NB4 (cell line): ENCODE results near the gene PGA4.

Source experiments
- DNase-seq: peaks from one replicate; pipeline ENCODE4 v3.0.0; 2010; ENCODE audit warnings: low read depth
- H3K4me3 ChIP-seq: one replicate; pipeline ENCODE4 v1.5.1; 2011; ENCODE audit warnings: mild to moderate bottlenecking, low read depth, low read length, moderate library complexity
- MYC ChIP-seq: IDR thresholded peaks from 2 replicates; pipeline ENCODE4 v1.6.1; 2011; ENCODE audit warnings: low read depth, low read length
- POLR2A ChIP-seq: IDR thresholded peaks from 2 replicates; pipeline ENCODE4 v1.6.1; 2011; ENCODE audit warnings: mild to moderate bottlenecking; ENCODE audit not compliant: insufficient read length; ENCODE audit errors: extremely low read depth
- TF ChIP-seq, protein P1 (sequence below): IDR thresholded peaks from one replicate; pipeline ENCODE4 v1.5.1; 2012; ENCODE audit warnings: low read depth, low read length
- TF ChIP-seq, protein P2 (sequence below): IDR thresholded peaks from 2 replicates; pipeline ENCODE4 v1.6.1; 2011; ENCODE audit warnings: low read depth, low read length

The PGA4 gene

DNA sequence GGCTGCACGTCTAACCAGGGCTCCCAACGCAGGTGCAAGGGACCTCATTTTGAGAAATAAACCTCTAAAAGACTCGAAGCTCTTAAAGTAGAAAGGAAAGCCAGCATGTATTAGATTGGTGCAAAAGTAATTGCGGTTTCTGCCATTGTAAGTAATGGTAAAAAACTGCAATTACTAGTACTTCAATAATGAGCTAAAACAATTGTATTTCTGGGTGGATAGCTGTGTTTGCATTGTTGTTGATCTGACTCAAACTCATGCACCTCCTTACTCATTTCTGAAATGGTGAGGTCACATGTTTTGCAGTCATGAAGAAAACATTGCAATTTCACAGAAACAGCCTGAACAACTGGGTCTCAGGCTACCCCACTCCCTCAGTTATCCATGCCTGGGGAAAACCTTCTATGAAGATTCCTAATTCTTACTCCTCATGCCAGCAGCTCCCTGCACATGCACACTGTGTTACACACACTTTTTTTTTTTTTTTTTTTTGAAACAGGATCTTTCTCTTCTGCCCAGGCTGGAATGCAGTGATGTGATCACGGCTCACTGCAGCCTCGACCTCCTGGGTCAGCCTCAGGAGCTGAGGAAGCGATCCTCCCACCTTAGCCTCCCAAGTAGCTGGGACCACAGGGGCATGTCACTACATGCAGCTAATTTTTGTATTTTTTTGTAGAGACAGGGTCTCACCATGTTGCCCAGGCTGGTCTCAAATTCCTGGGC, 48.4 kb downstream of the PGA4 start:
- TF ChIP-seq, protein P1, sequence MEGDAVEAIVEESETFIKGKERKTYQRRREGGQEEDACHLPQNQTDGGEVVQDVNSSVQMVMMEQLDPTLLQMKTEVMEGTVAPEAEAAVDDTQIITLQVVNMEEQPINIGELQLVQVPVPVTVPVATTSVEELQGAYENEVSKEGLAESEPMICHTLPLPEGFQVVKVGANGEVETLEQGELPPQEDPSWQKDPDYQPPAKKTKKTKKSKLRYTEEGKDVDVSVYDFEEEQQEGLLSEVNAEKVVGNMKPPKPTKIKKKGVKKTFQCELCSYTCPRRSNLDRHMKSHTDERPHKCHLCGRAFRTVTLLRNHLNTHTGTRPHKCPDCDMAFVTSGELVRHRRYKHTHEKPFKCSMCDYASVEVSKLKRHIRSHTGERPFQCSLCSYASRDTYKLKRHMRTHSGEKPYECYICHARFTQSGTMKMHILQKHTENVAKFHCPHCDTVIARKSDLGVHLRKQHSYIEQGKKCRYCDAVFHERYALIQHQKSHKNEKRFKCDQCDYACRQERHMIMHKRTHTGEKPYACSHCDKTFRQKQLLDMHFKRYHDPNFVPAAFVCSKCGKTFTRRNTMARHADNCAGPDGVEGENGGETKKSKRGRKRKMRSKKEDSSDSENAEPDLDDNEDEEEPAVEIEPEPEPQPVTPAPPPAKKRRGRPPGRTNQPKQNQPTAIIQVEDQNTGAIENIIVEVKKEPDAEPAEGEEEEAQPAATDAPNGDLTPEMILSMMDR: no peak
- TF ChIP-seq POLR2A (no peak), MYC (no peak)
- TF ChIP-seq, protein P2, sequence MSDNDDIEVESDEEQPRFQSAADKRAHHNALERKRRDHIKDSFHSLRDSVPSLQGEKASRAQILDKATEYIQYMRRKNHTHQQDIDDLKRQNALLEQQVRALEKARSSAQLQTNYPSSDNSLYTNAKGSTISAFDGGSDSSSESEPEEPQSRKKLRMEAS: no peak
- no peak for DNase-seq
- H3K4me3 ChIP-seq: no peak overlapping the region

DNA sequence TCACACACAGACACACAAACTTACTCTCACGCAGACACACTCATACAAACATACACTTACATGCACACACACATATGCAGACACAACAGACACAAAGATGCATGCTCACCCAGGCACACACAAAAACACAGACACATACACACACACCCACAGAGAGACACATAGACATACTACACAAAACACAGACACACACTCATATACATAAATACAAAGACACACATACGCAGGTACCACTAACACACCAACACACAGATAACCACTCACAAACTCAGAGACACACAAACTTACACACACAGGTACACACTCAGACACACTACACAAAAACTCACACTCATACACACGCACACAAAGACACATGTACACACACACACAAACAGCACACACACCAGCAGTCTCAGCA, 50.6 kb downstream of the PGA4 start:
- H3K4me3 ChIP-seq: no peak overlapping the region
- TF ChIP-seq, protein P1: no peak
- TF ChIP-seq MYC: no peak
- no peak for DNase-seq

DNA sequence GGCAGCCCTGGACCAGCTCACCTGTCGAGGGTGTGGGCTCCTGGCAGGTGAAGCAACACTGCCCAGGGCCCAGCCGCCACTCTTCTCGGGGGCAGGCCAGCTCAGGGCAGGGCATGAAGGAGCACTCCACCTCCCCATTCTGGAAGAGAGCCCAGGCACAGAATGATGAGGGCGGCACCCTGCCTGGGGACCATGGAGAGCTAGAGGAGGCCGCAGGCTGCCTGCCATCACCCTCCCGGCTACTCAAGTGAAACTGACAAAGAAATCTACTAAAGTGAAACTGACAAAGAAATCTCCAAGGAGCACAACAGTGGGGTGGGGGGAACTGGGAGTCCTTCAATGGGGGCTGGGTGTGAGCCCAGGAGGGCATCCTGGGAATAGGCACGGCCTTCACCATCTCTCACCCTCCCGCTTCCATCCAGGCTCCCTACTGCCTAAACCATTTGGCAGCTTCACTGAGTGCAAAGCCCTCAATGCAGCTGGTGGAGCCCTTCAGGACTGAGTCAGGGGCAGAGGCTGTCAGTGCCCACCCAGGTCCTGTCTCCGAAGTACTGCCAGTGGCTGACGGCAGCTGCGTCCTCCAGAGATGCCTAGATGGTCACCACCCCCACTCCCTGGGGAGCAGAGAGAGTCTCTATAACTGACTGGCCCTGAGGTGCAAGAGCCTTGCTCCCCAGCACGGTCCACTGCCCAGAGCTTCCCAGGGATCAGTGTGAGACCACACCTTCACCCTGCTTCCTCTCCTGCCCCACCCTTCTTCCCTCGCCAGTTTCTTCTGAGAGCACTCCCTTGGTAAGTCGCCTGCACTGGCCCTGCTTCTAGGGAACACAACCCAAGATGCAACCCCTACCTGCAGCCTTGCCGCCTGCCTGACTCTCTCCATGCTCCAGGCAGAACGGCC, 51.3 kb downstream of the PGA4 start:
- TF ChIP-seq MYC (no peak), POLR2A (no peak)
- TF ChIP-seq, protein P1: no peak
- TF ChIP-seq, protein P2: no peak
- no peak for DNase-seq
- H3K4me3 ChIP-seq: no peak overlapping the region

DNA sequence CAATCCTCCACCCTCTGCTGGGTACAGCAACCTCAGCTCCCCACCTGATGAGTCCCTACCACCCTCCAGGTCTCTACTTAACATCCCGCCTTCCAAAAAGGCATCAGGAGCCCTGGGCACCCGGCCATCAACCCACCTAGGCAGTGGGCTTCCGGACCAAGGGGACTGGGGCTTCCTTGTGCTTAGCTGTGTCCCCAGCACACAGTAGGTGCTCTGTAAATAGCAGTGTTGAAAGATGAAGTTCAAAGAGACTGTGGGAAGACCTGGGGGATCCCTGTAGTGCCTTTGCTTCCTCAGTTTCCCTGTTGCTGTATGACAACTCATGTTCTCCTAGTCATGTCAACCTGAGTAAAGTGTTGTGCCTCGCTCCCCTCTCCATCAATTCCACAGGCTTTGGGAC, 51.9 kb downstream of the PGA4 start:
- H3K4me3 ChIP-seq: no peak overlapping the region
- TF ChIP-seq, protein P1: no peak
- no peak for TF ChIP-seq MYC
- no peak for TF ChIP-seq POLR2A
- TF ChIP-seq, protein P2: no peak
- DNase-seq: no peak

DNA sequence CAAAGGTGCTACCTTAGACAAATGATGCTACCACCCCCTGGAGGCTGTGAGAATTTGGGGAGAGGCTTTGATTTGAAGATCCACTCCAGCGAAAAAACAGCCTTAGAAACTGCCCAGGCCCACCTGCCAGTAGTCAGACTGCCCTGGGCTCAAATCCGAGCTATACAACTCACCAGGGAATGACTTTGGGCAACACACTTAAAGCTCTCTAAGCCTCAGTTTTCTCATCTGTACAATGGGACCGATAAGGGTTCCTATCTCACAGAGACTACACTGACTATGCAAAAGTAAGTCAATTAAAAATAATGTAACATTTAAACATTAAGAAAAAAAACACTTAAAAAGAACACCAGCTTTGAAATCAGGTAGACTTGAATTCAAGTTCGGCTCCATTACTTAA, 53.0 kb downstream of the PGA4 start:
- TF ChIP-seq, protein P1: no peak
- TF ChIP-seq MYC: no peak
- no peak for TF ChIP-seq POLR2A
- TF ChIP-seq, protein P2: no peak
- no peak for DNase-seq
- H3K4me3 ChIP-seq: no peak overlapping the region
